HG03442 (cell line): ENCODE measurements around the gene KIAA1328.
"Not testable (repeated sequence)": the region's sequence is repeated elsewhere in the genome, so short reads cannot be mapped to it uniquely, and the experiment has no call there.

Source experiments
- ATAC-seq: cut with Tn5 transposase; IDR thresholded peaks from one replicate; pipeline ENCODE4 v1.9.1; 2021; ENCODE audit warnings: mild to moderate bottlenecking, moderate library complexity; ENCODE audit not compliant: unreplicated experiment

KIAA1328 gene

DNA sequence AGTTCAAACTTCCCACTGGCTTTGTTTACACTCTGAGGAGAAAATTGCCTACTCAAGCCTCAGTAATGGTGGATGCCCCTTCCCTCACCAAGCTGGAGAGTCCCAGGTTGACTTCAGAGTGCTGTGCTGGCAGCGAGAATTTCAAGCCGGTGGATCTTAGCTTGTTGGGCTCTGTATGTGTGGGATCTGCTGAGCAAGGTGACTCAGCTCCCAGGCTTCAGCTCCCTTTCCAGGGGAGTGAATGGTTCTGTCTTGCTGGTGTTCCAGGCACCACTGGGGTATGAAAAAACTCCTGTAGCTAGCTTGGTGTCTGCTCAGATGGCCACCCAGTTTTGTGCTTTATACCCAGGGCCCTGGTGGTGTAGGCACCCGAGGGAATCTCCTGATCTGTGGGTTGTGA, 50.9 kb downstream of the KIAA1328 start:
- ATAC-seq = not testable (repeated sequence)

DNA sequence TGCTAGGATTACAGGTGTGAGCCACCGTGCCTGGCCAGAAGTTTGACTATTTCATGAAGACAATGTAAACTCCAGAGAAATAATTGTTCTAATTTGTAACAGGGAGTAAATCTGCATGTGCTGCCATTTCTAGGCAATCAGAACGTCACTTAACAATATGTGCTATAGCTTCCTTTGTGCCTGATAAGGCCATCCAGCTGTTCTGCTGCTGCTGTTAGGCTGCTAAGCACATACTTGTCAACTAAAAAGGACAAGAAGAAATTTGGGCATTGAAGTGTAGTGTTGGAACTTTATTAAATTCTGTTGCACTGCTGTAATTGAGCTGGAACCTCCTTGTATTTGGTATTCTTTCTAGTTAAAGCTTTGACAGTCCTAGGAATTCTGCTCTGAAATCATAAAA, 57.1 kb downstream of the KIAA1328 start:
- no peak for ATAC-seq

DNA sequence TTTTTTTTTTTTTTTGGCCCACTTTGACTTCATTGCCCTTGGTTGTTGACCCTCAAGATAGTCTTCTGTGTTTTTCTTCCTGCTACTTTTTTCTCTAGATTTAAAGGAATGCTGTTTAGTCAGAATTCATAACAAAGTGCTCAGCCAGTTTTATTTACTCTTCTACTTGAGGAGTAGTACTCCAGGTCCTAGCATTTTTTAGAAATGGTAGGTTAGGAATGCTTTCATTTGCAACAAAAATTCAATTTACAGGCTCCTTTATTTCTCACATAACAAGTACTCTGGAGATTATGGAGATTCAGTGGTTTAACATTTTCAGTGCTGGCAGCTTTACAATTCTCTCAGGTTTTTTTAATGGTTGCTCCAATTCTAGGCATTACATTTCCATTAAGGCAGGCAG, 58.2 kb downstream of the KIAA1328 start:
- no peak for ATAC-seq

DNA sequence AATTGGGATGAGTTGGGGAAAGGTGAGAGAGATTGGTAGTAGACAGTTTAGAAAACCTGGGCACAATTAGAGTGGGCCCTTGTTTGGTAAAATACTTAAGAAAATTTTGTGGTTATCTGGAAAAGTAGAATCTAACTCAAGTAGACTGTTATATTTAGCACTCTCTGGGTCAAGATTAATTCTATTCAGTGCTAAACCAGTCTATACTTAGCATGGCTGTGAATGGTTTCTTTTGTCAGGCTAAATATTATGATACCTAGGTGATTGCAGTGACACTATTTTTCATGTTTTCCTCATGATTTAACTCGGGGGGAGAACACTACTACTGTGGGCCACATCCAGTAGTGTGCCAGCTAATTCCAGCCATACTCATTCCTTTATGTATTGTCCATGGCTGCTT, 58.9 kb downstream of the KIAA1328 start:
- no peak for ATAC-seq

DNA sequence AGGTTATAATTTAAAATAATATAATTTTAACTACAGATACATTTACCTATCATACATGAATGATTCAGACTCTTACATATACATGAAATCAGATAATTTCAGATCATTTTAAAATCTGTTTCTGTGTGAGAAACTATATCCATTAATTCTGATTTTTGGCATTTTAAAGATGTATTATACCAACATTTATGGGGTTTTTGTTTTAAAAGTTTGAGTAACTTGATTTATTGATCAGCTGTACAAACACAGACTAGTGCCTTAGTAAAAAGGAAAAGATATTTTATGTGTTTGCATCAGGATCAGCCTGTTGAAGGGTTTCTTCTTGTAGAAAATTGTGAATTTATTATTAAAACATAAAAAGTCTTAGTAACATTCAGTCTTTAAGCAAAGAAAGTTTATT, 59.9 kb downstream of the KIAA1328 start:
- ATAC-seq = no peak

DNA sequence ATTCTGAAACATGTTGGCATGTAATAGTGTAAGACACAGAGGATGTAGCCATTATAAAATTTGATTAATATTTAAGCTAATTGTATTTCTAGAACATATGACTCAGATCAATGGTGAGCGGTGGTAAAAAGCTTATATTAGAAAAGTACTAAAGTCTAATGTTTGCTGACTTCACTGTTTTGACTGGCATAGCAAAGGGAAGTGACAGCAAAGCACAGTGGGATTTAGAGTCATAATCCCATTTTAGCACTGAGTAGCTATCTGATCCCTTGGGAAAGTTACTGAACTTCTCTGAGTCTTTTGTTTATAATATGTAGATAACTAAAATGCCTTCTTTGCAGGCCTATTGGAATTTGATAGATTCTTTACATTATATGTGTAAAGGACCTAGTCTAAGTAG, 60.4 kb downstream of the KIAA1328 start:
- ATAC-seq = no peak

DNA sequence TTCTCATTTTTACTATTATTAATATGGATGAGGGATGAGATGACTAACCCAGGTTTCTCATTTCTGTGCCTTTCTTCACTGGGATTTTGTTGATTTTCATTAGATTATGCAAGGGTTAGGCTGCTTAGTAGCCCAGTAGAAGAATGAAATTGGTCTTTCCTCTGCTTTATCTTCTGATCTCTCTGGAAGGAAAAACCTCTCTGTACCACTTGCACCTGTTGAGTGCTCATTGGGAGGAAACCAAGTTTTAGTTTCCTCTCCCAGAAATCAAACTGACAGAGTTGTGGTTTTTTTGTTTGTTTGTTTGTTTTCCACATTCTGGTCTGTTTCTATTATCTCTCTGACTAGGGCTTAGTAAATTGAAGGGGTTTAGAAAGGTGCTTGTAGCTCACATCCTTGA, 60.8 kb downstream of the KIAA1328 start:
- ATAC-seq = no peak

DNA sequence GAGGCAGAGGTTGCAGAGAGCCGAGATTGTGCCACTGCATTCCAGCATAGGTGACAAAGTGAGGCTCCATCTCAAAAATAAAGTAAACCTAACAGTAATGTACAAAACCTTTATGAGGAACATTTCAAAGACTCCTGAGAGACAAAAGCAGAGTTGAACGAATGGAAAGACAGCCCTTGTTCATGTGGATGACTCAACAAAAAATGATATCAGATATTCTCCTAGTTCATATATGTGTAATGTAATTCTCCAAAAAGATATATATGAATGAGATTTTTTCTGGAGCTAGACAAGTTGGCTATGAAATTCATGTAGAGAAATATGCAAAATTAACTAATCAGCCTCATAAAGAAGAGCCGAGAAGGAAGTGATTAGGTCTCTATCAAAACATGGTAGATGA, 61.7 kb downstream of the KIAA1328 start:
- no peak for ATAC-seq

DNA sequence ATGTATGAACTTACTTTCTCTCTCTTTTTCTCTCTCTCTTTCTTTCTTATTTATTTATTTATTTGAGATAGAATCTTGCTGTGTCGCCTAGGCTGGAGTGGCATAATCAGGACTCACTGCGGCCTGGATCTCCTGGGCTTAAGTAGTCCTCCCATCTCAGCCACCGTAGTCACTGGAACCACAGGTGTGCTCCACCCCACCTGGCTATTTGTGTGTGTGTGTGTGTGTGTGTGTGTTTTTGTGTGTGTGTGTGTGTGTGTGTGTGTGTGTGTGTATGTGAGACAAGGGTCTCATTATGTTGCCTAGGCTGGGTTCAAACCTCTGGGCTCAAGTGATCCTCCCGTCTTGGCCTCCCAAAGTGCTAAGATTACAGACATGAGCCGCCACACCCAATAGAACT, 64.3 kb downstream of the KIAA1328 start:
- ATAC-seq = no peak

DNA sequence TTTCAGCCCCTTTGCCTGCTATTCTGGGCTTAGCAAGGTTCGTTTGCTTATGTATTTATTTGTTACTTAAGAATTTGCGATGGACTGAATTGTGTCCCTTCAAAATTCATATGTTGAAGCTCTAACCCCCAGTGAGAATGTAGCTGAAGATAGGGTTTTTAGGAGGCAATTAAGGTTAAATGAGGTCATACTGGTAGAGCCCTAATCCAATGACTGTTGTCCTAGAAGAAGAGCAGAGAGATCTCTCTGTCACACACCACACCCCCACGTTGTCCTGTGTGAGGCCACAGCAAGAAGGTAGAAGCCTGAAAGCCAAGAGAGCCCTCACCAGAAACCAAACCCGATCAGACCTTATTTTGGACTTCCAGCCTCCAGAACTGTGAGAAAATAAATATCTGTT, 66.7 kb downstream of the KIAA1328 start:
- no peak for ATAC-seq

DNA sequence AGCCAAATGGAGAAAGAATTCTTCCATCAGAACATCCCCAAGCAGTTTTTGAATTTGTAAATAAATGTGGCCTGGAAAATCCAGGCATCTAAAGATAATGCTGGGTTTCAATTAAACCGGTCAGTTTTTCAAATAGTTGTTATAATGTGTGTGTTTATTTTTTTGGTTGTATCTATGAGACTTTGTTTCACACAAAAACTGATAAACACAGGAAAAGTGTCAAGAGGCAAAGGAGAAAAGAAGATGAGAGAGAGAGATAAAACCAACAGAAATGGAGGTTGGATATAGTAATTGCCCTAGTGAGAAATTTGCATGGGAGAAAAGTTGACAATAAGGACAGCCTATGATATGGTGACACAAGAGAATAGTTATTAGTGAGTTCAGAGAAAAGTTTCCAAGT, 68.3 kb downstream of the KIAA1328 start:
- ATAC-seq = no peak

DNA sequence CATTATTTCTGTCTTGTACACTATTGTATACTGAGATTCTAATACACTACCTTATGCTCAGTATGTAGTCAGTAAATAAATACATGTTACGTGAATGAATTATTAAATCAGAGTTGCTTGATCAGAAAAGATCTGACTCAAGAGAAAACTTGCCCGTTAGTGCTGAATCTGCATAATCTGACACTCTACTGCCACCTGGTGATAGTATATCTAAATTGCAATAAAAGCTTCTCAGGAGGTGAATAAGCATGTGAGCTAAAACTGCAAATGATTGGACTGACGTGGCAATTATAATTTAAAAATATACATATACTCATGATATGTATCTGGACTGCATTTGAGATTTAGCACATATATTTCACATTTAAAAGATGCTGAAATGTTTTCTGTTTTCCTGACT, 70.4 kb downstream of the KIAA1328 start:
- ATAC-seq = no peak

DNA sequence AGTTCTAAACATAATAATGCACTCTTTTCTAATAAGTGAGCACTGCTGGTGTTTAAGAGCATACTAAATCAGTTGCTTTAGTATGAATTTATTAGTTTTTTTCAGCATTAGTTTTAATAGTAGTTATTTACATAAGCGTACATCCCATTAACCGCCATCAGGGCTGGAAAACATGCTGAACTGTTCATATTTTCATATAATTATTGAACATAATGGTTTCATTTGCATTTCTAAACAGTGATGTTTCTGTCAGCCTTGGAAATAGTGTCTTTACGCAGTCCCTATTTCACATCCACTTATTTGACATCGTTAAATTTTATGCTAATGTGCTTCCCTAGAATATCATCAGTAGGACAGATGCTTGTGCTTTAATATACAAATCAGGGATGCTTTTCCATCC, 71.5 kb downstream of the KIAA1328 start:
- ATAC-seq = no peak

DNA sequence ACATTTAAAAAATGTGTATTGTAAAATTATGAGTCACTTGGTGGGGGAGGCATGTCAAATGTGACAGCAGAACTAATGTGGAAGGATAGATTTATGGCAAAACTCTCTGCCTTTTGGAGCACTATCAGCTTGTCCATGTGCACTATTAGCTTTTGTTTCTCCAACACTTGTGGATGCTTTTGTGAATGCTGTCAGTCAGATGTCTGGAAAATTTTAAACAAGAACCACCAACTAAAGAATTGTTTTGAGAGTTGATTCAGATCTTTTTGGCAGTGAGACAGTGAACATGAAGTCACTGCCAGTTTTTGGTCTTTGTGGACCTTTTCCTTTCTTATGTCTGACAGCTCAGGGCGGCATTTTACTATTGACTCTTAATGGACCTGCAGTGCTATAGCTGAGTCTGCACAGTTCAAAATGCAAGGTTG, 72.4 kb downstream of the KIAA1328 start:
- no peak for ATAC-seq

DNA sequence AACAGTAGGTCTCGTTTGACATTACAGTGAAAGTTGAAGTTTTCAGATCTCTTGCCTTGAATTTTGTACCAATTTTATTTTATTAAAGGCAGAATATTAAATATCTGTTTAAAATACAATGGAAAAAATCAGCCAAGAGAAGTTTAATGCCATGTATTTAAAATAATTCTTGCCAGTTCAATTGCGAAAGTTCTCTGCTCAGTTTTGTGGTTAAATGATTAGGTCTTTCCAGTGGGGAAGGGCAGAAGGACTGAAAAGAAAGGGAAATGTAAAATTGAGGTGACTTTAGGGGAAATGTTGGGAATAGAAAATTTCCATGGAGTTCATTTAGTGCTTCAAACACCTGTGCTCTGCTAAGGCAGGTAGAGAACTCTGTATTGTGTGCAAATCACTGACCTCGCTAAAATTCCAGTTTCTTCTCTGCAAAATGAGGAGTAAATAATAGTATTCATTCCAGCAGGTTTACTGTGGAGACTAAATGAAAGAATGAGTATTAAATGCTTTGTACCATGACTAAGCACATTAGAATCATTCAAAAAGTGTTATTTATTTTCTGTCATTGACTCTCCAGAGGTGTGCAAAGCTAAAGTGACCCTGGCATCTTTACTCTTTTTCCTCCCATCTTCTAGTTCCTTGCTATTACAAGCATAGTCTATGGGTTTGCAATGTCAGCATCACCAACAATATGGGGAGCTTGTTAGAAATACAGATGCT, 74.4 kb downstream of the KIAA1328 start:
- ATAC-seq = no peak

DNA sequence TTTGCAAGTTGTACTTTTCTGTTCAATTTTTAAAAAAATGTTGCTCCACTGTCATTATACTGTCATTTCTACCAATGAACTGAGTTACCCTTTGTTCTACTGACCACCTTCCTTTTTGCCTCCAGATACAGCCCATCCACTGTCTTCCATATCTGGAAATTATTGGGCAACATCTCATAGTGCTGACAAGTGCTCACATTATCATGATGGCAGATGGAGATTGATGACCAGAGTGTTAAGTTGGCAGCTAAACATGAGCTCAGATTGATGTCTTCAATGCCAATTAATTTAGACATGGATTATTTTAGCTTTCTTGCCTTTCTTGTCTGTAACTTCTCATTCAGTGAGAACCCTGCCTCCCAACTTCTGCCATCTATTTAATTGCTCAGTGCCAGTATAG, 76.6 kb downstream of the KIAA1328 start:
- ATAC-seq = no peak

DNA sequence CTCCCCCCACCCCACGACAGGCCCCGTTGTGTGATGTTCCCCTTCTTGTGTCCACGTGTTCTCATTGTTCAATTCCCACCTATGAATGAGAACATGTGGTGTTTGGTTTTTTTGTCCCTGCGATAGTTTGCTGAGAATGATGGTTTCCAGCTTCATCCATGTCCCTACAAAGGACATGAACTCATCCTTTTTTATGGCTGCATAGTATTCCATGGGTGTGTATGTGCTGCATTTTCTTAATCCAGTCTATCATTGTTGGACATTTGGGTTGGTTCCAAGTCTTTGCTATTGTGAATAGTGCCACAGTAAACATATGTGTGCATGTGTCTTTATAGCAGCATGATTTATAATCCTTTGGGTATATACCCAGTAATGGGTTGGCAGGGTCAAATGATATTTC, 80.4 kb downstream of the KIAA1328 start:
- not testable (repeated sequence) for ATAC-seq

DNA sequence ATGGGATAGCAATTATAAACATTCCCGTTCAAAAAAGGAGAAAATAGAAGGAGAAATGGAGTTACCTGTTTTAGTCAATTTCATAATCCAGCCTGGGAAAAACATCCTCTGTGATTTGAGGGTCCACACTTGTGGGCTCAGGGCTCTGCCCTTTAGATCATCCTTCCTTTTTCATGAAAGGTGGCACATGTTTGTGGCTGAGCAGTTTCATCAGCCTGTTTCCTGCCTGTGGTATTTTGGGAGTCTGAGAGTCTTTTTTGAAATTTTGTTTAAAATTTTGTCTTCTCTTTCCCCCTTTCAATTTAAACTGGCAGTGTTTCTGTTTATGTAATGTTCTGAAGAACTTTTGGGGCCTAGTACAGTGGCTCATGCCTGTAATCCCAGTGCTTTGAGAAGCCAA, 84.0 kb downstream of the KIAA1328 start:
- ATAC-seq = no peak

DNA sequence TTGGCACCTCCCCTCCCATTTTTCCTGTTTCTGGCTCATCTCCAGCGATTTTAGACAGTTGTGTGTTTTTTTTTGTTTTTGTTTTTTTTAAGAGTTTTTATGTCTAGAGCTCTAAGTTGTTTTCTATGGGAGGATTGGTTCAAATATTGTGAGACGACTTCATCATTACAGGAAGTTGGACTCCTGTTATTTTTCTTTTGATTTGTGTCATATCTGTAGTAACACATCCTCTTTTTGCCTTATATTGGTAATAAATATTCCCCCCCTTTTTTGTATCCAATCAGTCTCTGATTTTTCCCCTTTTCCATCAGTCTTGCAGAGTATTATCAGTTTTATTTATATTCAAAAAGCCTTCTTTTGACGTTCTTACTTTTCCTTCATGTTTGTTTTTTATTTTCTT, 89.0 kb downstream of the KIAA1328 start:
- ATAC-seq = no peak

DNA sequence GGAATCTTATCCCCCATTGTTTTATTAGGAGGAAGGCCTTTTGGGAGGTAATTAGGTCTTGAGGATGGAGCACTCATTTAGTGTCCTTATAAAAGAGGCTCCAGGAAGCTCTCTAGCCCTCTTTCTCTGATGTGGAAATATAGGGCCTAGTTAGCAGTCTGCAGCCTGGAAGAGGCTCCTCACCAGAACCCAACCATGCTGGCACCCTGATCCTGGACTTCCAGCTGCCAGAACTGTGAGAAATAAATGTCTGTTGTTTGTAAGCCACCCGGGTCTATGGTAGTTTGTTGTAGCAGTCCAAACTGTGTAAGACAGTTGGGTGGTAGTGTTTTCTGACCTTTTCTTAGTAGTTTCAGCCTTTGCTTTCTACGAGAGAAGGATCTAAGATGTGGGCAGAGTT, 100.7 kb downstream of the KIAA1328 start:
- no peak for ATAC-seq

DNA sequence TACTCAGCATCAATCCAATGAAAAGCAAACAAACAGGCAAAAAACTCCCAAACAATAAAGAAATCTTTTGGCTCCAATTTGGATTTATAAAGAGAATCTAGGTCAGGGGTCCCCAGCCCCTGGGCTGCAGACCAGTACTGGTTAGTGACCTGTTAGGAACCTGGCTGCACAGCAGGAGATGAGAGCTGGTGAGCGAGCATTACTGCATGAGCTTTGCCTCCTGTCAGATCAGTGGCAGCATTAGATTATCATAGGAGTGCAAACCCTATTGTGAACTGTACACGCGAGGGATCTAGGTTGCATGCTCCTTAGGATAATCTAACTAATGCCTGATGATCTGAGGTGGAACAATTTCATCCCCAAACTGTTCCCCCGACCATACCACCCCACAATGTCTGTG, 102.2 kb downstream of the KIAA1328 start:
- ATAC-seq = no peak

DNA sequence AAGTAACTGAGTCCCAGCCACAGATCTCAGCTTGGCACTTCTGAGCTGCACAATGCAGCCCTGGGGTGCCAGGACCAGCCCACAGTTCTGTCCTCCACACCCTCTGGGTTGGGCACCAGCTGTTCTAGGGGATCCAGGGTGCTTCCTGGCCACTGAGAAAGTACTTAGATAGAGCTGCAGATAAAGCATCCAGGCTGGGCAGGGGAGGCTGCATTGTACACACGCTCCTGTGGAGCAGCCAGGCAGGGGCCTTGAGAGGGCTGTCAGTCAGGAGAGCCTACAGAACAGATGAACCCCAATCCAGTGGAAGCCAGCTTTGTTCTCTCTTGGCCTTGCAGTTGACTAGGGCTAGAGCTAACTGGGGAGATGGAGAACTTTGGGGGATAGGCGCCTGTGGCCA, 104.6 kb downstream of the KIAA1328 start:
- no peak for ATAC-seq

DNA sequence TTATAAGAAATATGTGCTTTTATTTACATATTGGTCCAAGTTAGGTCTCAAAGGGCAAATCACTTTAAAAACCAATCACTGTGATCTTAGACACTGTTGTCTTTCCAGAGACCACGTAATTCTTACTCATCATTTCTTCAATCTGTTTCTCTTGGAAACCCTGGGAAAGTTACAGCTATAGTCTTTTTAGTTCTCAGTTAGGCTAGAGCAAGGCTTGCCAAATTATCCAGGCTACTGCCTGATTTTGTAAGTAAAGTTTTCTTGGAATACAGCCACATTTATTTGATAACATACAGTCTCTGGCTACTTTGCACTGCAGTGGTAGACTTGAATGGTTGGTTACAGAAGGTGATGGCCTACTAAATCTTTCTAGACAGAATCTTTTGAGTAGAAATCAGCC, 106.0 kb downstream of the KIAA1328 start:
- ATAC-seq = no peak
